Psoas muscle (tissue), 8 donors: ENCODE measurements around the gene MRPS7. TPM values are rescaled to one million over a fixed set of nuclear protein-coding genes. Genes with fewer than 3 reads are reported as not detected.
"Not testable (repeated sequence)": the region's sequence is repeated elsewhere in the genome, so short reads cannot be mapped to it uniquely, and the experiment has no call there.

Experiments used
- ATAC-seq, 4 donors: fragments of 200-7000 bp; cut with Tn5 transposase; one replicate each; pipeline ENCODE4 v1.9.1; 2020; ENCODE audit warnings: moderate library complexity in 3 of 4, mild to moderate bottlenecking in 2 of 4
- DNase-seq, 2 donors: peaks; one replicate each; pipeline ENCODE4 v3.0.0-alpha.2; 2020
- H3K27ac ChIP-seq: fragments of 200-600 bp; one replicate; pipeline ENCODE4 v1.8.0; 2022
- H3K27me3 ChIP-seq, 3 donors: fragments of 200-600 bp in 1 of 3; one replicate each; pipeline versions ENCODE4 v1.6.1 to v1.8.0; 2013 to 2022; ENCODE audit warnings: low read length in 2 of 3, mild to moderate bottlenecking in 2 of 3, moderate library complexity in 1 of 3; ENCODE audit not compliant: insufficient read depth in 3 of 3
- H3K36me3 ChIP-seq, 2 donors: fragments of 200-600 bp in 1 of 2; one replicate each; pipeline versions ENCODE4 v1.6.1 to v1.8.0; 2013 to 2022; ENCODE audit warnings: low read depth in 1 of 2, mild to moderate bottlenecking in 1 of 2, moderate library complexity in 1 of 2; ENCODE audit not compliant: insufficient read depth in 1 of 2
- H3K4me1 ChIP-seq: fragments of 200-600 bp; one replicate; pipeline ENCODE4 v1.8.0; 2022
- H3K4me3 ChIP-seq: fragments of 200-600 bp; one replicate; pipeline ENCODE4 v1.8.0; 2022; ENCODE audit warnings: mild to moderate bottlenecking
- H3K9me3 ChIP-seq: fragments of 200-600 bp; one replicate; pipeline ENCODE4 v1.8.0; 2022
- WGBS, 3 donors: extraction: QIAGEN DNeasy Blood & Tissue Kit; methylation state at CpG; one replicate each; pipeline versions ENCODE4 v1.1.6 to v1.1.7; 2013; 5-methylcytosine and 5-hydroxymethylcytosine counted together
- intact Hi-C, 2 donors: fragments of 100-400 bp; cut with DNase I; formaldehyde crosslinking; loops; one replicate each; pipeline versions ENCODE4 v1.11.0 to v1.14.2; 2022
- polyA plus RNA-seq, 3 donors: library from polyadenylated mRNA; stranded (reverse); fragments of 200-250 nt; gene quantifications; one replicate each; pipeline ENCODE4 v1.2.3, GENCODE V29; 2013
- total RNA-seq, 4 donors: library from RNA; stranded (reverse); fragmentation: NEBNext Ultra II Directional in 2 of 4; extraction: Animal tissue kit (Norgen Biotek cat#: 25700) in 2 of 4; gene quantifications; one replicate each; pipeline versions ENCODE4 v1.2.1 to v1.2.4, GENCODE V29; 2021 to 2023
- TF ChIP-seq, protein P1 (sequence below): fragments of 200-600 bp; IDR thresholded peaks from one replicate; pipeline ENCODE4 v1.8.0; 2022; ENCODE audit warnings: antibody characterized with exemption
- donor health status: healthy with polysubstance abuse.
- donor health status: DM: no; HTN: no; CAD: no; lungs with moderate emphysema.
- donor health status: Bipolar disorder and iron deficiency.
- donor health status: healthy.
- donor health status: DM: yes; HTN: yes; CAD: no.
- donor health status: DM: no; HTN: no; CAD: no.
- donor health status: DM: no; HTN: no; CAD: no.
- donor health status: DM: yes; HTN: yes; CAD: no.

MRPS7 gene
- total and polyA plus RNA-seq, 7 donors, result 98.2 to 165 (median 122) TPM

DNA sequence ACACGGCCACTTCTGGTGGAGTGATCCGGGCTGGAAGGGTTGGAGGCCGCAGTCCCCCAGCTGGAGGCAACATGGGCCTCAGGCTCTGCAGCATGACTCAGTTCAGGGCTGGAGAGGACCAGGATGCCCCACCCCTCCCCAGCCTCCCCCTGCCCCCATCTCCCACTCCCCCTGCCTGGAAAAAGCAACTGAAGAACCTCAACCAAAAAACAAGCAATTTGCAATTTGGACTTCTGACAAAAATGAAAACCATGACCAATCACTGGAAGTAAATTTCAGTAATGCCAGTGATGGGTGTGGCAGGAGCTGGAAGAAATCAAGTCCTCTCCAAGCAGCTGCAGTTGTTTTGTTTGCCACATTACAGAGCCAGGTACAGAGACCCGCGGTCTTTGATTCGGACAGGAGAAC lies 16.0 kb downstream of the MRPS7 start:
- ATAC-seq (no peak), DNase-seq (peak in 1 of 2 donors; percentile 19)
- TF ChIP-seq, protein P1, sequence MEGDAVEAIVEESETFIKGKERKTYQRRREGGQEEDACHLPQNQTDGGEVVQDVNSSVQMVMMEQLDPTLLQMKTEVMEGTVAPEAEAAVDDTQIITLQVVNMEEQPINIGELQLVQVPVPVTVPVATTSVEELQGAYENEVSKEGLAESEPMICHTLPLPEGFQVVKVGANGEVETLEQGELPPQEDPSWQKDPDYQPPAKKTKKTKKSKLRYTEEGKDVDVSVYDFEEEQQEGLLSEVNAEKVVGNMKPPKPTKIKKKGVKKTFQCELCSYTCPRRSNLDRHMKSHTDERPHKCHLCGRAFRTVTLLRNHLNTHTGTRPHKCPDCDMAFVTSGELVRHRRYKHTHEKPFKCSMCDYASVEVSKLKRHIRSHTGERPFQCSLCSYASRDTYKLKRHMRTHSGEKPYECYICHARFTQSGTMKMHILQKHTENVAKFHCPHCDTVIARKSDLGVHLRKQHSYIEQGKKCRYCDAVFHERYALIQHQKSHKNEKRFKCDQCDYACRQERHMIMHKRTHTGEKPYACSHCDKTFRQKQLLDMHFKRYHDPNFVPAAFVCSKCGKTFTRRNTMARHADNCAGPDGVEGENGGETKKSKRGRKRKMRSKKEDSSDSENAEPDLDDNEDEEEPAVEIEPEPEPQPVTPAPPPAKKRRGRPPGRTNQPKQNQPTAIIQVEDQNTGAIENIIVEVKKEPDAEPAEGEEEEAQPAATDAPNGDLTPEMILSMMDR, result no peak
- no peaks in the 10 kb centered on the region for H3K27me3 ChIP-seq
- H3K4me1 ChIP-seq, result no peaks in the 10 kb centered on the region
- H3K9me3 ChIP-seq, result no peaks in the 10 kb centered on the region
- no peak overlapping the region for H3K4me3 ChIP-seq
- no peak overlapping the region for H3K27ac ChIP-seq
- peaks cover 0 to 70% of the 10 kb centered on the region in 2 donors for H3K36me3 ChIP-seq
- 53 to 63% (median 58%) methylated on average over 4 to 6 of the region's 6 CpGs for WGBS, 3 donors
- intact Hi-C loops, result no loop called here

DNA sequence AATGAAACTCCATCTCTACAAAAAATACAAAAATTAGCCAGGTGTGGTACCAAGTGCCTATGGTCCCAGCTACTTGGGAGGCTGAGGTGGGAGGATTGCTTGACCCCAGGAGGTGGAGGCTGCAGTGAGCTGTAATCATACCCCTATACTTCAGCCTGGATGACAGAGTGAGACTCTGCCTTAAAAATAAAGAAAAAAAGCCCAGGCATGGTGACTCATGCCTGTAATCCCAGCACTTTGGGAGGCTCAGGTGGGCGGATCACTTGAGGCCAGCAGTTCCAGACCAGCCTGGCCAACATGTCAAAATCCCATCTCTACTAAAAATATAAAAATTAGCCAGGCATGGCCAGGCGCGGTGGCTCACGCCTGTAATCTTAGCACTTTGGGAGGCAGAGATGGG lies 18.5 kb downstream of the MRPS7 start:
- H3K27me3 ChIP-seq, DNase-seq, H3K9me3 ChIP-seq, H3K4me1 ChIP-seq, H3K4me3 ChIP-seq, intact Hi-C loops, ATAC-seq, H3K27ac ChIP-seq: not testable (repeated sequence)
- peaks cover 0 to 74% of the 10 kb centered on the region in 2 donors for H3K36me3 ChIP-seq
- WGBS, 3 donors, result 96 to 100% (median 96%) methylated on average over 4 of the region's 4 CpGs

DNA sequence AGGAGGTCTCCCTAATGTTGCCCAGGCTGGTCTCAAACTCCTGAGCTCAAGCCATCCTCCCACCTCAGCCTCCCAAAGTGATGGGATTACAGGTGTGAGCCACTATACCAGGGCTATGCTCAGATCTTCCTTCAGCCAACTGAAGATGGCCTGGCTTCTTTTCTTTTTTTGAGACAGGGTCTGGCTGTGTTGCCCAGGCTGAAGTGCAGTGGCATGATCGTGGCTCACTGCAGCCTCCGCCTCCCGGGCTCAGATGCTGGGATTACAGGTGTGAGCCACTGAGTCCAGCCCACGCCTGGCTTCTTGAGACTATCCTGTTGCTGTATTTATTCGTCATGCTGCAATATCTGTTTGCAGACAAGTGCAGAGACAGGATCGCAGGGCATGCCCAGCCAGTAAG lies 23.4 kb downstream of the MRPS7 start:
- 81 to 93% (median 86%) methylated on average over 6 of the region's 6 CpGs for WGBS, 3 donors
- Histone ChIP-seq H3K4me1 (peaks cover 5% of the 10 kb centered on the region), H3K36me3 (peaks cover 3 to 62% of the 10 kb centered on the region in 2 donors), H3K27ac (no peak overlapping the region), H3K4me3 (no peak overlapping the region), H3K27me3 (no peaks in the 10 kb centered on the region), H3K9me3 (no peaks in the 10 kb centered on the region)
- DNase-seq, result no peak
- ATAC-seq, result no peak
- TF ChIP-seq, protein P1, result no peak
- intact Hi-C loops, result no loop called here

DNA sequence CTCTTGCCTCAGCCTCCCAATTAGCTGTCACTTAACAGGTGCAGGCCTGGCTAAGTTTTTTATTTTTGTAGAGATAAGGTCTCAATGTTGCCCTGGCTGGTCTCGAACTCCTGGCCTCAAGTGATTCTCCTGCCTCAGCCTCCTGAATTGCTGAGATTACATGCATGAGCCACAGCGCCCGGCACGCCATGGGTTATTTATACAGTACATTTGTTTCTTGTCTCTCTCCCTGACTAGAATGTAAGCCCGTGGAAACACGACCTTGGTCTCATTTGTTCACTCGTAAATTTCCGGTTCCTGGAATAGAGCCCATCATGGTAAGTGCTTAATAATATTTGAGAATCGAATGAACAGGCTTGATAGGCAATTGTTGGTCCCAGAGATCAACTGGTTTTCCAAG lies 25.5 kb downstream of the MRPS7 start:
- H3K27ac ChIP-seq, result no peak overlapping the region
- intact Hi-C loops, result no loop called here
- TF ChIP-seq, protein P1, result no peak
- peaks cover 5% of the 10 kb centered on the region for H3K4me1 ChIP-seq
- no peak for DNase-seq
- 56 to 70% (median 61%) methylated on average over 9 of the region's 9 CpGs for WGBS, 3 donors
- H3K36me3 ChIP-seq, result peaks cover 3 to 46% of the 10 kb centered on the region in 2 donors
- no peaks in the 10 kb centered on the region for H3K9me3 ChIP-seq
- no peak for ATAC-seq
- H3K4me3 ChIP-seq, result no peak overlapping the region
- H3K27me3 ChIP-seq, result no peaks in the 10 kb centered on the region

DNA sequence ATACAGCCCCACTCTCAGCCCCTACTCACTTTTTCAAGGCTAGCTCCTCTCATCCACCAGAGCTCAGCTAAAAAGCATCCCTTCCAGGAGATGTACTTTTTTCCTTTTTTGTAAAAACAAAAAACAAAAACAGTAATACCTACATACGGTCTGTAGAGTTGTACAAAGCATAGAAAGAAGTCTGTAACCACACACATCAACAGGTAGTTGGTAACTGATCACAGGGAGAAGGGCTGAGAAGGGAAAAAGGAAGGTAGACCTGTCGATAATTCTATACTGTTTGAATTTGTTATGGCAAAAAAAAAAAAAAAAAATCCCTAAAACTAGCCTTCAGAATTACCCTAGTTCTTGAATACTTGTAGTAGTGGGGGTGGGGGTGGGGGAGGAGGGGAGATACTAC lies 26.7 kb downstream of the MRPS7 start:
- peaks cover 3 to 35% of the 10 kb centered on the region in 2 donors for H3K36me3 ChIP-seq
- peak overlapping the region; percentile 70 for H3K4me3 ChIP-seq
- ATAC-seq (no peak), DNase-seq (no peak)
- H3K9me3 ChIP-seq, result no peaks in the 10 kb centered on the region
- intact Hi-C loops, result loop anchor here in 1 of 2 donors (2.0 kb wide), 1 partner anchor 116 kb away; the partner anchor contains the start of gene GRB2
- no peaks in the 10 kb centered on the region for H3K27me3 ChIP-seq
- TF ChIP-seq, protein P1, result no peak
- H3K27ac ChIP-seq, result peak overlapping the region; percentile 83
- peaks cover 5% of the 10 kb centered on the region for H3K4me1 ChIP-seq
- WGBS, 3 donors, result 25 to 29% (median 26%) methylated on average over 2 of the region's 2 CpGs
